ENCODE data around the gene CEP152. TPM values are rescaled to one million over a fixed set of nuclear protein-coding genes. Genes with fewer than 3 reads are reported as not detected.

CEP152 gene
- total and polyA plus RNA-seq, 2 donors (not counting 1 experiment from before 2014, with no cell fraction given): 1.5 to 18.0 TPM

- H3K36me3 ChIP-seq (replicated peaks in 1 of 2; ENCODE audit: control extremely low read depth in 1 of 2, control insufficient read depth in 1 of 2, extremely low read depth in 1 of 2, insufficient read depth in 2 of 2, low read length in 1 of 2): peaks cover 18 to 27% of the 10 kb centered on the region in 2 experiments
- no CpG with 5 or more reads among the region's 4 CpGs for WGBS (ENCODE audit: insufficient coverage)
Observed at GRCh38 chr15:48765022-48765421, 45.8 kb downstream of the CEP152 start.

GRCh38 chr15:48761393-48762158 lies 49.3 kb downstream of the CEP152 start:
- TF ChIP-seq, protein P1, sequence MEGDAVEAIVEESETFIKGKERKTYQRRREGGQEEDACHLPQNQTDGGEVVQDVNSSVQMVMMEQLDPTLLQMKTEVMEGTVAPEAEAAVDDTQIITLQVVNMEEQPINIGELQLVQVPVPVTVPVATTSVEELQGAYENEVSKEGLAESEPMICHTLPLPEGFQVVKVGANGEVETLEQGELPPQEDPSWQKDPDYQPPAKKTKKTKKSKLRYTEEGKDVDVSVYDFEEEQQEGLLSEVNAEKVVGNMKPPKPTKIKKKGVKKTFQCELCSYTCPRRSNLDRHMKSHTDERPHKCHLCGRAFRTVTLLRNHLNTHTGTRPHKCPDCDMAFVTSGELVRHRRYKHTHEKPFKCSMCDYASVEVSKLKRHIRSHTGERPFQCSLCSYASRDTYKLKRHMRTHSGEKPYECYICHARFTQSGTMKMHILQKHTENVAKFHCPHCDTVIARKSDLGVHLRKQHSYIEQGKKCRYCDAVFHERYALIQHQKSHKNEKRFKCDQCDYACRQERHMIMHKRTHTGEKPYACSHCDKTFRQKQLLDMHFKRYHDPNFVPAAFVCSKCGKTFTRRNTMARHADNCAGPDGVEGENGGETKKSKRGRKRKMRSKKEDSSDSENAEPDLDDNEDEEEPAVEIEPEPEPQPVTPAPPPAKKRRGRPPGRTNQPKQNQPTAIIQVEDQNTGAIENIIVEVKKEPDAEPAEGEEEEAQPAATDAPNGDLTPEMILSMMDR (IDR thresholded peaks at IDR 0.05): no peak
- TF ChIP-seq EZH2 (IDR thresholded peaks at IDR 0.05; ENCODE audit: borderline replicate concordance, insufficient read depth, low read depth, low read length, poor library complexity, severe bottlenecking): no peak
- no peaks in the 10 kb centered on the region for H3K27me3 Mint-ChIP-seq
- CTCF ChIA-PET: no interaction called here
- no peaks in the 10 kb centered on the region for H3K79me2 ChIP-seq (ENCODE audit: control insufficient read depth, insufficient read depth, low read length)
- no peak overlapping the region for H3K4me2 ChIP-seq (replicated peaks; ENCODE audit: low read depth, low read length, poor library complexity, severe bottlenecking)
- DNase-seq: no peak
- peaks cover 15 to 30% of the 10 kb centered on the region in 2 experiments for H3K36me3 ChIP-seq (replicated peaks in 1 of 2; ENCODE audit: control extremely low read depth in 1 of 2, control insufficient read depth in 1 of 2, extremely low read depth in 1 of 2, insufficient read depth in 2 of 2, low read length in 1 of 2)
- no peaks in the 10 kb centered on the region for H3K4me1 Mint-ChIP-seq
- no peak for ATAC-seq (ENCODE audit: low read depth)
- no CpG with 5 or more reads among the region's 2 CpGs for WGBS (ENCODE audit: insufficient coverage)
- H3K4me1 ChIP-seq (ENCODE audit: control insufficient read depth in 2 of 2, insufficient read depth in 2 of 2, low read length in 2 of 2): no peaks in the 10 kb centered on the region
- H3K27me3 ChIP-seq (replicated peaks in 1 of 4; ENCODE audit: control extremely low read depth in 1 of 4, control insufficient read depth in 3 of 4, insufficient read depth in 4 of 4, low read length in 3 of 4): no peaks in the 10 kb centered on the region
- POLR2A ChIA-PET: no interaction called here
- H3K9ac ChIP-seq (ENCODE audit: low read length): no peak overlapping the region
- H3K4me3 ChIP-seq (ENCODE audit: control extremely low read depth in 1 of 5, extremely low read depth in 1 of 5, insufficient read depth in 1 of 5, low read depth in 2 of 5, low read length in 4 of 5): no peak overlapping the region
- intact Hi-C loops (cut with micrococcal nuclease): no loop called here
- H3K27ac Mint-ChIP-seq: no peak overlapping the region
- no peaks in the 10 kb centered on the region for H3K9me3 Mint-ChIP-seq (ENCODE audit: insufficient read depth)
- H4K20me1 ChIP-seq (ENCODE audit: control insufficient read depth, insufficient read depth, low read length, poor library complexity, severe bottlenecking): no peaks in the 10 kb centered on the region
- no peak overlapping the region for H3K4me3 Mint-ChIP-seq
- H3K27ac ChIP-seq (ENCODE audit: low read length in 2 of 2): no peak overlapping the region
- H3K9me3 ChIP-seq (ENCODE audit: control extremely low read depth in 1 of 3, control insufficient read depth in 2 of 3, insufficient read depth in 1 of 3, low read length in 2 of 3): no peaks in the 10 kb centered on the region
- no peak overlapping the region for H2AFZ ChIP-seq (ENCODE audit: insufficient read depth, low read depth, low read length, poor library complexity, severe bottlenecking)

More at GRCh38 chr15:48765022-48765421, 45.8 kb downstream of the CEP152 start:
- Histone ChIP-seq H3K4me2 (replicated peaks; ENCODE audit: low read depth, low read length, poor library complexity, severe bottlenecking) (no peak overlapping the region), H4K20me1 (ENCODE audit: control insufficient read depth, insufficient read depth, low read length, poor library complexity, severe bottlenecking) (no peaks in the 10 kb centered on the region), H3K9ac (ENCODE audit: low read length) (no peak overlapping the region), H3K4me1 (ENCODE audit: control insufficient read depth in 2 of 2, insufficient read depth in 2 of 2, low read length in 2 of 2) (no peaks in the 10 kb centered on the region), H3K27me3 (replicated peaks in 1 of 4; ENCODE audit: control extremely low read depth in 1 of 4, control insufficient read depth in 3 of 4, insufficient read depth in 4 of 4, low read length in 3 of 4) (no peaks in the 10 kb centered on the region), H3K9me3 (ENCODE audit: control extremely low read depth in 1 of 3, control insufficient read depth in 2 of 3, insufficient read depth in 1 of 3, low read length in 2 of 3) (no peaks in the 10 kb centered on the region), H2AFZ (ENCODE audit: insufficient read depth, low read depth, low read length, poor library complexity, severe bottlenecking) (no peak overlapping the region), H3K27ac (ENCODE audit: low read length in 2 of 2) (no peak overlapping the region), H3K4me3 (ENCODE audit: control extremely low read depth in 1 of 5, extremely low read depth in 1 of 5, insufficient read depth in 1 of 5, low read depth in 2 of 5, low read length in 4 of 5) (no peak overlapping the region), H3K79me2 (ENCODE audit: control insufficient read depth, insufficient read depth, low read length) (no peaks in the 10 kb centered on the region)
- no peak for DNase-seq
- no peak overlapping the region for H3K4me3 Mint-ChIP-seq
- no peak overlapping the region for H3K27ac Mint-ChIP-seq
- no peaks in the 10 kb centered on the region for H3K9me3 Mint-ChIP-seq (ENCODE audit: insufficient read depth)
- ChIA-PET POLR2A (interaction anchor here (0.7 kb wide), 1 partner anchor 19 kb away, joined by 4 read pairs; no protein-coding TSS in a partner anchor), CTCF (no interaction called here)
- intact Hi-C loops (cut with micrococcal nuclease): no loop called here
- no peaks in the 10 kb centered on the region for H3K27me3 Mint-ChIP-seq
- no peaks in the 10 kb centered on the region for H3K4me1 Mint-ChIP-seq
- TF ChIP-seq, protein P1 (IDR thresholded peaks at IDR 0.05): no peak
- no peak for TF ChIP-seq EZH2 (IDR thresholded peaks at IDR 0.05; ENCODE audit: borderline replicate concordance, insufficient read depth, low read depth, low read length, poor library complexity, severe bottlenecking)
- no peak for ATAC-seq (ENCODE audit: low read depth)

Data from B cell (primary cell).